Fibroblast of skin of left biceps (primary cell): Measurements from ENCODE around the gene NUDT21.

ENCODE experiments used
- DNase-seq, 2 experiments: peaks; one replicate each; pipeline ENCODE4 v3.0.0-alpha.2; 2013; ENCODE audit warnings: low read depth in 2 of 2

Gene NUDT21

DNA sequence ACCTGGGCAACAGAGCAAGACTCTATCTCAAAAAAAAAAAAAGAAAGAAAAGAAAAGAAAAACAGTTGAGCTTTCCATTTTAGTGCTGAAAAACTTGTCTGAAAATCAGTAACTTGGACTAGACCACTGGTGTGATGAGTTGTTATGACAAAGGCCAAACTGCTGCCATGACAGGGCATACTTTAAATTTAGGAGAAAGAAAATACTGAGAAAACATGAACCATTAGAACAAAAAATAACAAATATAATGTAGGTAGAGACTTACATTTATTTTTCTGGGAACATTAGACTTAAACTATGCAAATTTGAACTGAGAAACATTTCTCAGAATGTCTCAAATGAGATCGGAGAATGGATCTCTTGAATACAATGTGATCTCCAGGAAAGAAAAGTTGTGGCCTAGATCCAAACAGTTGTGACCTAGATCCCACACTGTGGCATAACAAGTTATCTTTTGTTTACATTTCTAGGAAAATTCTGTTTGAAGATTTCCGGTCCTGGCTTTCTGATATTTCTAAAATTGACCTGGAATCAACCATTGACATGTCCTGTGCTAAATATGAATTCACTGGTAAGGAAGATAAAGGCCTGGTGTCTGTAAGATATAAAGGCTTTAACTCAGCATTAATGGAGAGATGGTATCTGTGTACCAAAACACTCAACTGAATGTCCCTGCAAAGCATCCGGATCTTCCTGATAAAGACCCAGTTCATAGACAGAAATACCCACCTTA is 11.1 kb upstream of the NUDT21 start:
- no peak for DNase-seq

DNA sequence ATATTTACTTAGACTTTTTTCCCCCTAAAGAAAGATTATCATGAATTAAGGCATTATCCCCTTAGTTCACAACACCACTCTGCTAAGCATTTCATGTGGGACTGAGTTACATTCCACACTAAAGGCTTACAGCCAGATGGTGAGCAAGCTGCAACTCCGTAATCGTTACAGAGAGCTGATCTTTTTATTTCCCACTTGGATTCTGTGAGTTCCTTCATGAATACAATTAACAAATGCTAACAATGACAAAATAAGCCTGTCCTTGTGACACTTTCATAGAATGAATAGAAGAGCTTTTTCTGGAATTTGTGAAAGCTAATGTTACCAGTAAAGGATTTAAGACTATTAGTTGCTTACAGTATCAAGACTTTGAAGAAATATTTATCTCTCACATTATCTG is 9.0 kb upstream of the NUDT21 start:
- no peak for DNase-seq

DNA sequence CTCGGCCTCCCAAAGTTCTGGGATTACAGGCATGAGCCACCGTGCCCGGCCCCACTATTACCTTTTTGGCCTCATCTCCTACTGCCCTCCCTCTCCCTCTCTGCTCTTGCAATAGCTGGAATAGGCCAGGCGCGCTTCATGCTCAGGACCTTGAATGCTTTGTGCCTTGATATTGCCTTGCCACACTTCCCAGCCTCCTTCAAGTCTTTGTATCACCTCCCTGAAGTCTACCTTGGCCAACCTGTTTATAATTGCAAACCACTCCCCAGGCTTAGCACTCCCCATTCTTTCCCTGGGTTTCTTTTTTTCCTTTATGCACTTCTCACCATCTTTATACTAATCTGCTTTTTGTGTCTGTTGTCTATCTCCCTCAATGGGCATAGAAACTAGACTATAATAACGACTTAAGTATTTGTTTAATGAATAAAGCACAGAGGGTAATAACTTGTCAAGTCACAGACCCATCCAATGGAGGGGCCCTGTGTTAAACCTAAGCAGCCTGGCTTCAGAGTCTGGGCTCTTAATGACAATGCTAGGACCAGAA is 6.9 kb upstream of the NUDT21 start:
- no peak for DNase-seq

DNA sequence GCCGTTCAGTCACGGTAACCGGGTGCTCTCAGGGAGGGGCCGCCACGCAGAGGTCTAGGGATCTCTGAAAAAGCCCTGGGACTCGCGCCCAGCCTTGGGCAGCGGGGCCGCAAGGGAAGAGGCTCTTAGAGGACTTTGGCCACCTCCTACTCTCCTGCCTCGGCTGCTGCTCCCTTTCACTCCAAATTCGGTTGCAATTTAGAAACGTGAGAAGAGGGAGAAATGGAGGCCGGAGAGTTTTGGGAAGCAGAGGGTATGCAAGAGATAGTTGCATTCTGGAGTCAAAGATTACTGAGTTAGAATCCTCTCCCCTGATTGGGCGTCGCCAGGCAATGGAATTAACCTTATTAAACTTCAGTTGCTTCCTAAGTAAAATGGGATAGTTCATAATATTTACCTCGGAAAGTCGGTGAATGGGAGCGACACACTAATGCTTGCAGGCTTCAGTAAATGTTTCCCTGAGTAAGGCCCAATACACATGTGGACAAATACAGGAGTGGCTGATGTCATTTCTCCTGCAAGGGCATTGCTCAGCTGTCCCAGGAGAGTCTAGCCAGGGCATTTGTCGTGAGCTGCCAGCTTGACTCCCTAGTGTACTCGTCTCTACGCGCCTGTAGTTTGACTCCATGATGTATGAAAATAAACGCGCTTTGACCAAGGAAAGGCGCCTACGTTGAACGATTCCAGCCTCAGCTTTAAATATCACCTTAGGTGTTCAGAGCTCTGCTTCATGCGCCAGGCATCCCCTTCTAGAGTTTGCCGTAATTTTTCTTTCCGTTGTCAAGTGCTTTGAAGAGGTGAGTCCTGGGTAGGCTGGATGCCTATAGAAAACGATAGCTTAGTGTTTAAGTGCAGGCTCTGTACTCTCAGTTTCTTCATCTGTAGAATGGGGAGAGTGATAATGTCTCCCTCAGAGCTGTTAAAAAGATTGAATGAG is 889 bp upstream of the NUDT21 start:
- DNase-seq: no peak

DNA sequence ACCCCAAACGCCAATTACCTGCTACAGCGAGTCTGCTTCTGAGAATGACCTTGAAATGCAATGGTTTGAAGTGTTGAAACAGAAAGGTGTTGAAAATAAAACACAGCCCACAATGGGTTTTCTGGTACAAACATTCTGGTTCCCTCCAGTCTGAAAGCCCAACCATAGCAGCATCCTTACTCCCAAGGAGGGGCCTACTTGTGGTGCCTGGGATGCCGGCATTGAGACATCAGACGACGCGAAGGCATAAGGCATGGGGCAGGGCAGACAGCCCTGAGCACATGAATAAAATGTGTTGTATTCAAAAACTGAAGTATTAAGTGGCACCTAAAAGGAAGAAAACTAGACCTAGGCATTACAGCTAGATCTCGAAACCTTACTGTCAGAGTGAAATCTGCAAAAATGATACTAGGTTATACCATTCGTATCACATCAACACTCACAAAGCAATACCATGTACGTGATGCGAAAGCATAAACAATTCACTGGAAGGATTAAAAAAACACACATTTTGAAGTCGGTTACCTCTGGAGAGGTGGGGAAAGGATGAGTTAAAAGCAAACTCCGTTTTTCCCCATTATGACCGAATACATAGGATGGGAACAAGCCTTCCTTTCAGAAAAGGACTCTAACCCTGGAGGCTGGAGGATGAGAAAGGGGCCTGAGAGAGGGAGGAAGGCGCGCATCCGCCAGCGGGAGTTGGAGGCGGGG is 702 bp downstream of the NUDT21 start:
- no peak for DNase-seq

DNA sequence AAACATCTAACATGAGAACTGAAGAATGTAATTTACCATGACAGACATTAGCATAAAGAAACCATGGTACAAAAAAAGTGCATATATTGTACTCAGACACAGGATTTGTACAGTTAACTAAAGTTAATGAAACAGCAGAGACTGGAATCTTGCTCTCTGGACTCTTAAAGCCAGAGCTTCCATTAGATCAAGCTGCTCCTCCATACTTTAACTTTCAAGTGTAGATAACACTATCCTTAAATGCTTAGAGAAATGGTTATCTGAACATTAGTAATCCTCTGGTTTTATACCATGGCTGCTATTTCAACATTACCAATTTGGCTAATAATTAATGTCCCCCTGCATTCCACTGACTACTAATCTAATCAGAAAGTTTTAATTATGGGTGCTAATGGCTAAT is 3.1 kb downstream of the NUDT21 start:
- no peak for DNase-seq

DNA sequence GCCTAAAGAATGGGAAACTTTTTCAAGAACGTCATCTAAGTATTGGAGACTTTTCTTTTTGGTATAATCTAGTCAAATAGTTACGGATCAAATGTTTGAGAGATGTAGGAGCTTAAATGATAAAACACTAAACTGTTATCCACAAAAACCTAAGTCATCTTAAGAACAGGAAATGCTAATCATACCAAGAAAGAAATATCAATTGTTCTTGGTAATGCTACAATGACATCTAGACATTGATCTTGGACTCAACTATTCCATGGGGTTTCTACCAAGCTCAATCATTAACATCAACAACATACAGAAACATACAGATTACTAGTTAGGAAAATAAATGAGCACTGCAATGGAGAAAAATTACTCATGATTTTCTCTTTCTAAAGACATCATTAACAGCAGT is 3.8 kb downstream of the NUDT21 start:
- DNase-seq: no peak

DNA sequence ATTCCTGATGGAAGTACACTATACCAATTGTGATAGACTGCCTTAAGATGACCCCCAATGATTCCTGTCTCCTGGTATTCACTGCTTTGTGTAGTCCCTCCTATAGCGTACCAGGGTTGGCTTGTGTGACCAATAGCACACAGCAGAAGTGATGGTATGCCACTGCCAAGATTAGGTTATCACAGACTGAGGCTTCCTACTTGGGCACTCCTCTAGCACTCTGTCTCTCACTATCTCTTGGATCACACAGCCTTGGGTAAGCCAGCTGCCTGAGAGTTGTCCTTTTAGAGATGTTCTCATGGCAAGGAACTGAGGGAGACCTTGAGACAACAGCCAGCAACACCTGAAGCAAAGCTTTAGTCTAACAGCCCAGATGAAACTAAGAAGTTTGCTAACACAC is 13.1 kb downstream of the NUDT21 start:
- no peak for DNase-seq

DNA sequence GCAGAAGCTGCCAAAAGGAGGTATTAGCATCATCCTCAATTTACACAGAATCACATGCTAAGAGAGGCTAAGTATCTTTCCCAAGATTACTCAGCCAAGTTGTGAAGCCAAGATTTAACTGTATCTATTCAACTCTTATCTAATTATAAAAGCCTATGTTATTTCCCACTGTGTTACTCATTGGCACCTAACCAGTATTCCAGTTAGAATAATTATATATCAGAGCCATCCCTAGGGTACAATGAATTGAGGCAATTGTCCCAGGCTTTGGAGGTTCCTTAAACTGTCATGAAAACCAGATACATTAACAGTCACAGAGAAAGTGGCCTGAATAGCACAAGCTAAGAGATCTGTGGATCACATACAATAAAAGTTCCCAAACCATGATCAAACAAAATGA is 14.9 kb downstream of the NUDT21 start:
- DNase-seq: no peak

DNA sequence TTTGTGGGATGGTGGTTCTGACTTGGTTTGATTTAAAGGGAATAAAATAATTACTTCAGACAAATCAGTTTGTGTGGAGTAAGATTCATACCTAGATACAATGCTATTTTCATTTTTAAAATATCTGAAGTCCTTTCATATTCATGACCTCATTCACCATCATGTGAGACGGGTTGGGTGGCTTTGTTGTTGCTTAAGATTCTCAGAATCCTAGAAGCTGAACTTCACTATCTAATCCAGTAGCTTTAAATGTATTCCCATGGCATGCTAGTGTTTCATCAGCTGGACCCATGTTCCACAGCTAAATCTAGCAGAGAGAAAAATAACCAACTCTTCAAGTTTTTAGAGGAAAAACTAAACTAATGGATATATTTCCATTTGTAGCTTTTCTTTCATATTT is 23.0 kb downstream of the NUDT21 start:
- DNase-seq: no peak

DNA sequence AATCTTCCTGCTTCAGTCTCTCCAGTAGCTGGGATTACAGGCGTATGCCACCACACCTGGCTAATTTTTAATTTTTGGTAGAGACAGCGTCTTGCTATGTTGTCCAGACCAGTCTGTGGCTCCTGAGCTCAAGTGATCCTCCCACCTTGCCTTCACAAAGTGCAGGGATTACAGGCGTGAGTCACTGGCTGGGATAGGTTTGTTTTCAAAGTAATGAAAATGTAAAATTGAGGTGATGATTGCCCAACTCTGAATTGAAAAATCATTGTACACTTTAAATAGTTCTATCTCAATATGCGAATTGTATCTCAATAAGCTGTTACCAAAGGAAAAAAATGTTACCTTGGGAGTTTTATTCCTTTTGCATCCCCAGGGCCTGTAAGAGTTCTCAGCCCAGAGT is 24.5 kb downstream of the NUDT21 start:
- no peak for DNase-seq

DNA sequence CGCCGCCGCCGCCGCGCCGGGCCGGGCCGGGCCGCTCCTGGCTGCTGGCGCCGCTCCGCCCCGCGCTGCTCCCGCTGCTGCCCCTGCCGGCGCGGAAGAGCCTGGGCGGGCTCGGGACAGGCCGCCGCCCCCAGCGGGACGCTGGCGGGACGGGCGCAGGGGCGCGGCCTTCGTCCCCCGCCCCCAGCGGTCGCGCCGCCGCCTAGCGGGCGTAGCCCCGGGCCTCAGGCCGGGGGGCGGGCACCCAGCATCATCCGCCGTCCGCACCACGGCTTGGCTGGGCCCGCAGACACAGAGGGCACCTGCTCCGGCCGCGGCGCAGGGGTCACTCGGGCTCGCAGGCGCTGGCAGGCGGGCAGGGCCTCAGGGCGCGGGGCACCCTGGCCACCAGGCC is 25.7 kb downstream of the NUDT21 start, which contains the start of gene AMFR:
AMFR (minus strand) TSS at position 107 of the 394 bp plus-strand sequence. CDS start 218 bp downstream, outside the sequence.
- peak; percentile 42 to 53 for DNase-seq

DNA sequence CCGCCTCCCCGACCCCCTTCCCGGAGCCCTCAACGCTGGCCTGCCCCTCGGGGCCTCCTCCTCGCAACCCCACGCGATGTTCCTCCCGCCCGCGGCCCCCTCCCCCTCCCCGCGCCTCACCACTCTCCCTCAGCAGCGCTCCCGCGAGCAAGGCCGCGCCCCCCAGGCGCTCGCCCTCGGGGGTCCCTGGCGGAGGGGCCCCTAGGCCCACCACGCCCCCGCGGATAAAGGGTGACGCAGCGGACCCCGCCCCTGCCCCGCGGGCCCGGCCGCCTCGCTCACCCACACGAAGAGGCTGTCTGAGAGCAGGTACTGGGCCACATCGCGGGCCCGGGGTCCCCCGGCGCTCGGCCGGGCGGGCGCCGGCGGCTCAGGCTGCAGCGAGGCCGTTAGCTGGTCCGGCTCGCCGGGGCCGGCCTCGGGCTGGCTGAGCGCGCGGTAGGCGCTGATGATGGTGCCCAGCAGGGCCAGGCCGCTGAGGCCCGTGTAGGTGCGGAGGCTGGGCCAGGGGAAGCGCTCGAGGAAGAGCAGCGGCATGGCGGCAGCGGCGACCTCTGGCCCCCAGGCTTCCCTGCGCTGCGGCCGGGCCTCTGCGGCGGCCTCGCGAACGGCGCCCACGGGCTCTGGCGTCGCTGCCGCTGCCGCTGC is 26.2 kb downstream of the NUDT21 start:
- DNase-seq: no peak

DNA sequence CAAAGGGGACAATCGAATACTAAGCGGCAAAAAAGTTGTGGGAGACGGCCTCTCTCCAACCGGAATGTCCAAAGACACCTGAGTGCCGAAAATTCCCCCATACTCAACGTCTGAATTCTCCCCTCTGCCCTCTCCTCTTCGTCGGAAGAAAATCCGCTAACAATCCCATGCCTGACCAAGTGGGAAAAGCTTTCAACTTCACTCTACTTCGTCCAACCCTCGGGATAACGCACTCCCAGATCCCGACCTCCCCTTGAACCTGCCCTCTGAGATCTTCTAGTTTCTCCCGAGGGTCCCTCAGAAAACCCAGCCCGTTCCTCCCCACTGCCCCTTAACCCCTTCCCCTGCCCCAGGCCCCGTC is 26.7 kb downstream of the NUDT21 start:
- no peak for DNase-seq

DNA sequence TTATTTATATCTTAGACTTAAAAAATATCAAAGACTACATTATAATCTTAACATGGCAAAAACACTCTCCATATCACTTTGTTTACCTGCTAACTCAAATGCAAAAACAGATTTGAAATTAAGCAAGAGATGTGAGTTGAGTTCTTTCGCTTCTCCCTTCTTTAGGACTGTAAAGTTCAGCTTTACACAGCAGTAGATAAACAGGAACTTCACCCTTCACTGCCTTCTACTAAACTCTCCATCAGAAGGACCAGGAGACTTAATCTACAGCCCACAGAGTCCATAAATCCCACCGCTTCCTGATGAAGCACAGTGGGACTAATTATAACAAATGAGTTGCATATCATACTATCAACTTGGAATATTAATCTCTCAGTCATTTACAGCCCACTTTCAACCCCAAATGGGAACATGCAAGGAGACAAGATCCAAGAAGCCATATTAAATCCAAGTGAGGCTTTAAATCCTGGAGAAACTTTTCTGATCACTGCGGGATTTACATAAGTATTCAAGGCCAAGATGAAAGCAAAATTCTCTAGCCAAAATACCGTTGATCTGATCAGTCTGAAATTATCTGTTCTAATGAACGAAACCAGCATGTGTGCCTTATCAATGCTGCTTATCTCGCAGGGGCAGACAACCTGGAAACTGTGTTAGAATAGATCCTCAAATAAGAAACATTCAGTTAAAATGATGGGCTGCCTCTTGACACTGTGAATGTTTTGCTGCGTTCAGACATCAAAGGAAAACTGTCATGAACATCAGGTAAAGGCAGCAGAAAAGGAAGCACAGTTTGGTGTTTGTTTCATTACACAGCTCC is 27.3 kb downstream of the NUDT21 start:
- no peak for DNase-seq

DNA sequence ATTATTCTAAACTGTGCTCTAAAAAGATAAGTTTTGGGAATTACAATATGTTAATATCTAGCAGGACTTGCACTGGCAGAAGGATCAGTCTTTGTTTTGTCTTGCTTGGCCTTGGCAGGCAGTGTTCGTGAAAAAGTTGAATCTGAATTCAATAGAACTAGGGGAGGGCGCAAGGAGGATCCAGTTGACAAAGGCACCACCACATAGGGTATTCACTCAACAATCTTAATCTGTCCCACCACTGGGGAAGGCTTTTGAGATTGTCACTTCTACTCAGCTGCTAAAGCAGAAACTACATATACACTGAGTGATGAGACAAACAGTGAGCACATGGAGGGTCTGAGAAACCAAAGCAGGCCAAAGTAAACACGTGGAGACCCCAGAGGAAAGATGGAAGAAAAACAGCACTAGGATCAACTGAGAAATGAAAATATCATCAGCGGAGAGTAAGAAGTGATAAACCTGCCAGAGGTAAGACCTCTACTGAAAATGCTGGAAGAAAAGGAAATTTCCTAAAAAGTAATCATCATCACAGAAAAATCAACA is 28.2 kb downstream of the NUDT21 start:
- DNase-seq: no peak

DNA sequence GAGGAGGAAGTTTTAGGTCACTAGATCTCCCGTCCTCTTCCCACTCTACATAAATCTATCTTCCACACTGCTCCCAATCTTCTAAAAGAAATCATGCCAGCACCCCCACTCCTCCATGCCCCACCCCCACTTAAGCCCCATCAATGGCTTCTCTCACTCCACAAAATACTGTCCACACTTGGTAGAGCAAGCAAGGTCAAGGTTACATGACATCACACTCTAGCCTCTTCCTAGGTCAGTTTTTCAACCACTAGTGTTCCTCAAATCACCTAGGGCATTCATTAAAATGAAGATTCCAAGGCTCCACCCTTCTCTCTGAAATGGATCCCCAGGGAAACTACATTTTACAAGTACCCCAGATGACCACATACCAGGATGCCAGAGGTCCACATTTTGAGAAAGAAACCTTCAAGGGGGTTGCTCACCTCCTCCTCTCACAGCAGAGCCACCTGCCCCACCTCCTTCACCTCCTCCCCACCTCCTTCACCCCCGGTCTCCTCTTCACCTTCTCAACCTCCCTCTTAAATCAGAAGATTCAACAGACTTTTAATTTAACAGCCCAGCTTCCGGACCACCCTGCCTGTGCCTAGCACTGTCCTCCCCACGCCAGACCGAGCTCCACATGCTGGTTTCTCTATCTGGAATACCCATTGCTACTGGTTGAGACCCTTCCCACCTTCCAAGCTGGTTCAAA is 29.0 kb downstream of the NUDT21 start:
- no peak for DNase-seq

DNA sequence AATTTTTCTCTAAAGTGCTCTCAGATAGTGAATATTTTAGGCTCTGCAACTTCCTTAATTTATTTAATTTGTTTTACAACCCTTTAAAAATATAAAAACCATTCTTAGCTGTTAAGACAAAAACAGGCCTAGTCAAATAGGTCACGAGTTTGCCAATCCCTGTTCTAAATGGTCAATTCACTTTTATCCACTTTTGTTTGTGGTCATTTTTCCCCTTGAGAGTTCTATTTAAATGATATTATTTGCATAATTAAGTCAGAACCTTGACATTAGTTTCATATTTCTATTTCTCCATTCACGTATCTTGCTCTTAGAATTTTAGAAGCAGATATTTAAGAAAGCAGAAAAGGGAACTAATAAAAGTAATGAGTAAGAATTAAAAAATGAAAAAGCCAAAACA is 29.8 kb downstream of the NUDT21 start:
- no peak for DNase-seq

DNA sequence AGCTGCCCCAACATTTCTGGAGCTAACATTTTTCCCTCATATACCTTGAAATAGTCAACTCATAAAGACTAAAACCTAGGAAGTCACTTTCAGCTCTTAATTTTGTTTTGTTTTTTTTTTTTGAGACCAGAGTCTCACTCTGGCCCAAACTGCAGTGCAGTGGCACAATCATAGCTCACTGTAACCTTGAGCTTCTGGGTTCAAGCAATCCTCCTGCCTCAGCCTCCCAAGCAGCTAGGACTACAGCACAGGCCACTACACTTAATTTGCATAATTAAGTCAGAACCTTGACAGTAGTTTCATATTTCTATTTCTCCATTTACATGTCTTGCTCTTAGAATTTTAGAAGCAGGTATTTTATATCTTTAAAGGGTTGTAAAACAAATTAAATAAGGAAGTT is 30.5 kb downstream of the NUDT21 start:
- DNase-seq: no peak
